ENCODE results near the gene RCBTB1.
"Not testable (repeated sequence)": the region's sequence is repeated elsewhere in the genome, so short reads cannot be mapped to it uniquely, and the experiment has no call there.

Gene RCBTB1

DNA sequence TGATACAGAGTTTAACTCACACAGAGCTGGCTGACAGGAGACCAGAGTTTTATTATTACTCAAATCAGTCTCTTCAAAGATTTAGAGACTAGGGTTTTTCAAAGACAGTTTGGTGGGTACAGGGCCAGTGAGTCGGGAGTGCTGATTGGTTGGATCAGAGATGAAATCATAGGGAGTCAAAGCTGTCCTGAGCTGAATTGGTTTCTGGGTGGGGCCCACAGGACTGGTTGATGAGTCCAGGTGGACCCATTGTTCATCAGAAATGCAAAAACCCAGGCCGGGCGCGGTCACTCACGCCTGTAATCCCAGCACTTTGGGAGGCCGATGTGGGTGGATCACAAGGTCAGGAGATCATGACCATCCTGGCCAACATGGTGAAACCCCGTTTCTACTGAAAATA, 17.3 kb upstream of the RCBTB1 start:
- not testable (repeated sequence) for DNase-seq

DNA sequence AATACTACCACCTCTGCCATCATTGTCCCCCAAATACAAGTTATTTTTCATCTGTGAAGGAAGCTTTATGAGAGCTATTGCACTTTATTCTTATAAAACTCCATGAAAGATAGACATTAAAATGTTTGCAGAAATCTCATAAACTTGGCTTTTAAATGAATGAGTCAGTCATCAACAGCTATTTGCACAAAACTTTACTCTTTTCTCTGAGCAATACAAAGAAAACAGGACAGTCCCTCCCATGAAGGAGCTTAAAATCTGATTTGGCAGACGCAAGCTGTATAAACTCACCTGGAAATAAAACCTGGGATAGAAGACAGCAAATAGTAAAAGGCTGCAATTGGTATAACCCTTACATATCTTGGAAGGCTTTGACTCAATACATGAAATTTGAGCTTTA, 16.6 kb upstream of the RCBTB1 start:
- DNase-seq, result no peak

GRCh38 chr13:49597043-49597641, 11.8 kb upstream of the RCBTB1 start:
- no peak for DNase-seq

- DNase-seq, result no peak
Observed at GRCh38 chr13:49596221-49596620, 10.9 kb upstream of the RCBTB1 start.

DNA sequence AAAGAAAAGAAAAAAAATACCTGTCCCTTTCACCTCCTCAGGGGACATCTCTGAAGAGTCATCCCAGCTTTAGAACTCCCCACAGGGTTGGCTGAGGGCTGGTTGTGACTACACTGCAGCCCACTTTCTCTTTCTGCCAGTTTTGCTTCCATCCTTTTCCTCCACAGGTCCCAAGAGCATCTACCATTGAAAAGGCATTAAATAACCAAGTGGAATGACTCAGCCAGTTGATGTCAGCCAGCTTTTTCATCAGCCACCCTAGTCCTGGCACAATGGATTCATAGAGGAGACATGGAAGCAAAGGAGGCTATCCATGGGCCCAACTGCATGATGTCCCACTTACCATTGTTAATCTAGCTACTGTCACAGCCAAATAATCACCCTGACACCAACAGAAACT, 9.2 kb upstream of the RCBTB1 start:
- DNase-seq, result no peak

DNA sequence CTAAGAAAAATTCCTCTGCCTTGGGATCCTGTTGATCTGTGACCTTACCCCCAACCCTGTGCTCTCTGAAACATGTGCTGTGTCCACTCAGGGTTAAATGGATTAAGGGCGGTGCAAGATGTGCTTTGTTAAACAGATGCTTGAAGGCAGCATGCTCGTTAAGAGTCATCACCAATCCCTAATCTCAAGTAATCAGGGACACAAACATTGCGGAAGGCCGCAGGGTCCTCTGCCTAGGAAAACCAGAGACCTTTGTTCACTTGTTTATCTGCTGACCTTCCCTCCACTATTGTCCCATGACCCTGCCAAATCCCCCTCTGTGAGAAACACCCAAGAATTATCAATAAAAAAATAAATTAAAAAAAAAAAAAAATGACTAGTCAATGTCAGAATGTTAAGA, 8.5 kb upstream of the RCBTB1 start:
- not testable (repeated sequence) for DNase-seq

GRCh38 chr13:49590714-49591113, 5.4 kb upstream of the RCBTB1 start:
- not testable (repeated sequence) for DNase-seq

DNA sequence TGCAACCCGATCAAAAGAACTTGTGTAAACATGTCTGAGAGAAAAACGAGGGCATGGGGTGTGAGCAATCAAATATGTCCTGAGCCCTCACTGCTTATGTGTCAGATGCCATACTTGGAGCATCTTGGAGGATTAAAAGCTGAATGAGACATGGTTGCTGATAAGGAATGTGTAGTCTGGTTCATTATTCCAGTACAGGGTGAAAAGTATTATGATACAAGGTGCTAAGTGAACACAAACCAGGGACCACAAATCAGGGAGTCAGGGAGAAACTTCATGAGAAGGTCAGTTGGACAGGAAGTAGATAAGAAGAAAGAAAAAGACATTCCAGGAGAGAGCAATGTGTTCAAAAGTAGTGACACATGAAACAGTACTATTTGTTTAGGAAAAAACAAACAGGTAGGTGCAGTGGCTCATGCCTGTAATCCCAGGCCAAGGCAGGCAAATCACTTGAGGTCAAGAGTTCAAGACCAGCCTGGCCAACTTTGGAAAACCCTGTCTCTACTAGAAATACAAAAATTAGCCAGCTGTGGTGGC, 2.0 kb upstream of the RCBTB1 start:
- no peak for DNase-seq

GRCh38 chr13:49586717-49587116, 1.4 kb upstream of the RCBTB1 start:
- DNase-seq, result no peak

DNA sequence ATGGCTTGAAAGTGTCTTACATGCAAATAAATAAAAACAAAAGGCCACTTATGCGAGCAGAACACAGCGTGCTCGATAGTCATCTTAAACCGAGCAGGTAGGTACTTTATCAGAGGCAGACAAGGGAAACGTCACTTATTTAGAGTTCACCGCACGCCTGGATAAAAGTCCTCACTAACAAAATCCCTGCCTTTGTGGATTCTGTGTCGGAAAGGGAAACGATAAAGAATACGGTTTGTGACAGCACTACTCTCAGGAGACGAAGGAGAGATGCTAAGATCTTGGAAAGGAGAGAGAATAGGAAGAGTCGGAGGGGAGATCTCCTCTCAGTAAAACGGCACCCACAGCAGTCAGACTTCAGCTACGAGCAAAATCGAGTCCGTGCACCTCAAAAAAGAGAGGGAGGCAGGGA, 581 bp downstream of the RCBTB1 start:
- no peak for DNase-seq

DNA sequence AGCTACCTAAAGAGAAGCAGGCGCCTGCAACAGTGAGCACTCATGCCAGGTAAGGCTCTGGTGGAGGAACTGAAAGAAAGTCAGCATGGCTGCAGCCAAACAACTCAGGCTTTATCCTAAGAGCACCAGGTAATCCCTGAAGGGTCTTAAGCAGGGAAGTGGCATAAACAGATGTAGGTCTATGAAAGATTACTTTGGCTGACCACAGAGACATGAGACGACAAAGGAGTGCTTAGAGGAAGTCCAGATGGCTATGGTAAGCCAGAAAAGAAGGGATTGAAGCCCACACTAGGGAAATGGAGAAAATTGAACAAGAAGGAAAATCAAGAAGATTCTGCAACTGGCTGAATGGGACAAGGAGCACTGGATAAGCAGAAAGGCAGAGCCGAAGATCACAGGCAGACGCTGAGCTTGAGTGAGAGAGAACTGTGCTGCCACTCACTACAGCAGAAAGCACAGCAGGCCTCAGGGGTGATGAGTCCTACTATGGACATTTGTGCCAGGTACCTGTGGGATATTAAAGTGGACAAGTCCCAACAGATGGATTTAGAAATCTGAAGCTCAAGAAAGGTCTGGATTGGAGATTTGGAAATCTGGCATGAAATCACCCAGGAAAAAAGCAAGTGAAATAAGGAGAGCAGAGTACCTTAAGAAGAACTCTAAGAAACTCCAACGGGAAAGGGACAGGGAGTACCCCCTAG, 4.2 kb downstream of the RCBTB1 start:
- DNase-seq, result no peak

DNA sequence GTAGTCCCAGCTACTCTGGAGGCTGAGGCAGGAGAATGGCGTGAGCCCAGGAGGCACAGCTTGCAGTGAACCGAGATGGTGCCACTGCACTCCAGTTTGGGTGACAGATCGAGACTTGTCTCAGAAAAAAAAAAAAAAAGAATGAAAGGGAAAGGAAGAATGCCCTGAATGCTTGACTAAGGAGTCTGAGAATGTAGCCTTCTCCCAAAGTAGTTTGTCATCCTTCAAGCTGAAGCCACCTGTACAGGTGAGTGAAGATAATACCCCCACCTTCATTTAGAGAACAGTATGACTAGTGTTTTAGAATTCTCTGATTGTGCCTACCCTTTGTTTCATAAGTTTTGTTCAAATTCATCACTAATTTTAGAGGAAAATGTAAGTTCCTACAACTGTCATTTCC, 5.9 kb downstream of the RCBTB1 start:
- DNase-seq, result no peak

DNA sequence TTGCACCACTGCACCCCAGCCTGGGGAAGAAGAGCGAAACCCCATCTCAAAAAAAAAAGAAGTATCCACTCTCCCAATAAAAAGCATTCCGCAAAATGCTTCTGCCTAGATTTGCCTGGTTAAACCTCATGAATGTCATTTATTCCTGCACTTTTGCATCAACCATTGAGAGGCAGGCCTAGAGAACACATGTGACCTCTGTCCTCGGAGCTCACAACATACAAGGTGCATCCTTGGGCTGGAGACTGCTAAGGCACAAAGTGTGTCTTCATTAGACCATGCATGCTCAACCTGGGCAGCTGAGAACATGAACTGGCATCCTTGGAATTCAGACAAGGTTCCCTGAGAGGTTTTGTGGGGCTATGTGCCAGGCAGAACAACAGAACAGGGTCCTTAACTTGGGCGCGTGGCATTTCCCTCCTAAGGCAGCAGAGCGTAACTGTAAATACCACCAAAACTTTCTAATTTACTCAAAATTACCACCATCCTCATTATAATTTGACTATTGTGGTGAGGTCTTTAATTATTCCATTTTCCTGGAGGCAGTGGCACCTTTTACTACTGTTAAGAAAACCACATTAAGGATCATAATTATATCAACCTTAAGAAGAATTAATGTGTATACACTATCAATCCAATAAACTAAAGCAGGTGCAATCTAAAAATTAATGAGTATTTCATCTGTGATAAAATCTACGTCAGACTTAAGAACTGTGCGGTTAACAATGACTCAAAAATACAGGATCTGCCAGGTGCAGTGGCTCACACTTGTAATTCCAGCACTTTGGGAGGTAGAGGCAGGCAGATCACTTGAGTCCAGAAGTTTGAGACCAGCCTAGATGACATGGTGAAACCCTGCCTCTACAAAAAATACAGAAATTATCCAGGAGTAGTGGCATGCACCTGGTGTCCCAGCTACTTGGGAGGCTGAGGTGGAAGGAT, 13.8 kb downstream of the RCBTB1 start:
- DNase-seq, result no peak

GRCh38 chr13:49569993-49570689, 15.2 kb downstream of the RCBTB1 start:
- DNase-seq, result no peak

DNA sequence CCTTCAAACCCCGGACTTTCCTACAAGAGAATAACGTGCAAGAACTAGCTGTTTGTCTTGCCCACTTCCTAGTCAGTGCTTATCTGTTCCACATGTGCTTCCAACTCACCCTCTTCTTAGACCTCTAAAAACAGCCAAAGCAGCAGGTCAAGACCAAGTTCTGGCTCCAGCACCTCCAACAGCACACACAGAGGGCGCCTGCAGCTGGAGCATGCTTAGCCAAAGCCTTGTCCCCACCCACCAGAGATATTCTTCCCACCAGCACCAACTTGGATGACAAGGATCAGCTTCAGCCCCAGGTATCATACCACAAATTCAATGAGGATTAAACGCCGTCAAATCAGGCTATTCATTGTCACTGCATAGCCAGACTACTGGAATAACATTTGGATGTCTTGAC, 17.9 kb downstream of the RCBTB1 start:
- DNase-seq, result no peak

- DNase-seq, result no peak
Observed at GRCh38 chr13:49566461-49566860, 18.9 kb downstream of the RCBTB1 start.

DNA sequence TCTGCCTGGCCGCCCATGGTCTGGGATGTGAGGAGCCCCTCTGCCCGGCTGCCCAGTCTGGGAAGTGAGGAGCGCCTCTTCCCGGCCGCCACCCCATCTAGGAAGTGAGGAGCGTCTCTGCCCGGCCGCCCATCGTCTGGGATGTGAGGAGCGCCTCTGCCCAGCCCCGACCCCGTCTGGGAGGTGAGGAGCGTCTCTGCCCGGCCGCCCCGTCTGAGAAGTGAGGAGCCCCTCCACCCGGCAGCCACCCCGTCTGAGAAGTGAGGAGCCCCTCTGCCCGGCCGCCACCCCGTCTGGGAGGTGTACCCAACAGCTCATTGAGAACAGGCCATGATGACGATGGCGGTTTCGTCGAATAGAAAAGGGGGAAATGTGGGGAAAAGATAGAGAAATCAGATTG, 19.9 kb downstream of the RCBTB1 start:
- DNase-seq, result not testable (repeated sequence)

GRCh38 chr13:49563516-49563915, 21.8 kb downstream of the RCBTB1 start:
- no peak for DNase-seq

DNA sequence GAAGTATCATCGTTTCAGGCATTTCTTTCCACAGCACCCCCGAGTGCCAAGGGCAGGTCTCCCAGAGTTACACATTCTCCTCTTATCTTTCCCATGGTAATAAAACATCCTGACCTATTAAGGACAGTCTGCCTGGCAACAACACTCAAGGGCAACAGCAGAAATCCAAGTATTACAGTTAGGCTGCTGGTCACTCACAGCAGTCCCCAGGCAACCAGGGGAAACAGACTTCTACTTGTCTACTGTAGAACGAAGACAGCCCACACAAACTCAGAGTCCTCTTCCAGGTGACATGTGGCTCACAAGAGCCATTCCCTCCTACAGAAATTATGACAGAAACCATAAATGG, 24.3 kb downstream of the RCBTB1 start:
- no peak for DNase-seq

GRCh38 chr13:49560270-49561061, 24.9 kb downstream of the RCBTB1 start:
- no peak for DNase-seq

DNA sequence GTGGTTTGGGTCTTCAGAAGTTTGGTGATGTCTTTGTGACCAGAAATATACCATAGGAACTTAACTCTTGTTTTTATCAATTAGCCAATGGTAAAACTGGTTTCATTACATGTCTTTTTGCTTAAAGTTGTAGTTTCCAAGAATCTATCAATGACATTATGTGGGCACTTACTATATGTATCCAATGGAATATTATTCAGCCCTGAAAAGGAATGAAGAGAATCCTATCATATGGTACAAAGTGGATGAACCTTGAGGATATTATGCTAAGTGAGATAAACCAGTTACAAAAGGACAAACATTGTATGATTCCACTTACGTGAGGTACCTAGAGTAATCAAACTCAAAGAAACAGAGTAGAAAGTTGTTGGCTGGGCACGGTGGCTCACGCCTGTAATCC, 26.4 kb downstream of the RCBTB1 start:
- no peak for DNase-seq

DNA sequence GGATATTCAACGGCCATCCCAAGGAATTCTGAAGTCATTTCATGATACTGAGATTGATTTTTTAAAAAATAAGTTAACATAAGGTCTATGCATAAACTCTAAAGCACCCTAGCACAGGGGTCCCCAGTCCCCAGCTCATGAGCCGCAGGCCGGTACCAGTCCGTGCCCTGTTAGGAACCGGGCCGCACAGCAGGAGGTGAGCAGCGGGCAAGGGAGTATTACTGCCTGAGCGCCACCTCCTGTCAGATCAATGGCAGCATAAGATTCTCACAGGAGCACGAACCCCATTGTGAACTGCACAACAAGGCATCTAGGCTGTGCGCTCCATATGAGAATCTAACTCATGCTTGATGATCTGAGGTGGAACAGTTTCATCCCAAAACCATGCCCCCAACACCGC, 31.0 kb downstream of the RCBTB1 start:
- no peak for DNase-seq
